Stimulated activated CD8-positive, alpha-beta memory T cell treated with anti-CD3 and anti-CD28 coated beads, Interleukin-15, amount 100 ng/mL, for 1 hour (primary cell): ENCODE results near the gene CNGA4.
"Not testable (repeated sequence)": the region's sequence is repeated elsewhere in the genome, so short reads cannot be mapped to it uniquely, and the experiment has no call there.

Experiments
- DNase-seq: peaks from one replicate; pipeline ENCODE4 v3.0.0-alpha.2; 2020; ENCODE audit warnings: low read depth

CNGA4 gene

DNA sequence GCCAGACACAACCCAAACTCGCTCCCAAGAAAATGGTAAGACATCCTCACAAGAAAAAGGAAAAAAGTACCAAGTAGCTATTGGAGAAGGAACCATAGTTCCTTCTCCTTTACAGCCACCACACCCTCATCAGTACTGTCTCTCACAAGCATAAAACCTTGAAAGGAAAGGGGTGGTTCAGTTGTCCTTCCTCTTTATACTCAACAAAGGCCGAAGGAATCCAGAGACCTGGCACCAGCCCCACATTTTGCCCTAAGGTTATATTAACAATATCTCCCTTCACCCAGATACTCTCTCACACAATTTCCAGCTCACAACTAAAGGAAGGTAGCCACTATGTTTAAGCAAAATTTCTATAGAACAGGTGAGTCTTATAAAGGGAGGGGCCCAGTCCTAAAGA is 13.0 kb upstream of the CNGA4 start:
- no peak for DNase-seq

DNA sequence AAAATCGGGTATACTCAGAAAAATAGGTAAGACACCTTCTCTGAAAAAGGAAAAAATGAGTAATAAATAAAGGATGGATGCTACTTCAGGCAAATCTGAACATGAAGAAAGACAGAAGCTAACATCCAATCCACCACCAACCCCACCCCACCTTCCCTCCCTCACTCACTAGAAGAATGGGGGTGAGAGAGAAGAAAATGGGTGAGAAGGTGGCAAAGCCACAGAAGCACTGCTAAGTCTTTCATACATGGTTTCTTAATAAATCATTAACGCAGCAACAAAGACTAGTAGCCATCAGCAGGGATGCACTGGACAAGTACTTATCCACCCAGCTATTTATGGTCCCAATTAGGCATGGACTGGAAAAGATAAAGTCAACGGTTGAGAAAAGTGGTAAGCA is 10.4 kb upstream of the CNGA4 start:
- DNase-seq, result no peak

DNA sequence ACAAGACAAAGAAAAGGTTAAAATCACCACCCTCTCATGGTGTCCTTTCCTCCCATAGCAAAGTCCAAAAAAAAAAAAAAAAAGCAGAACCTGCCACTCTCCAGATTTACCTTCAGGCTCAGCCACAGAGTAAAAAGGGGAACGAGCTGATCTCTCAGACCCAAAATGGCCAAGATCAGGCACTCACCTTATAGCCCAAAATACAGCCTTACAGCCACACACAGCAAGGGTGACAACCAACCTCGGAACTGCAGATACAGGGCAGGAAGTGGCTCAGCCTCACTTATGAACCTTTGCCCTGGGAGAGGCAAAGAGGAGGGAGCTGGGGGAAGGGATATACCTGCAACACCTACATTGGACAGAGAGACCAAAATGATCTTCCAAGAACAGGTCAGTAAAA is 9.0 kb upstream of the CNGA4 start:
- no peak for DNase-seq

DNA sequence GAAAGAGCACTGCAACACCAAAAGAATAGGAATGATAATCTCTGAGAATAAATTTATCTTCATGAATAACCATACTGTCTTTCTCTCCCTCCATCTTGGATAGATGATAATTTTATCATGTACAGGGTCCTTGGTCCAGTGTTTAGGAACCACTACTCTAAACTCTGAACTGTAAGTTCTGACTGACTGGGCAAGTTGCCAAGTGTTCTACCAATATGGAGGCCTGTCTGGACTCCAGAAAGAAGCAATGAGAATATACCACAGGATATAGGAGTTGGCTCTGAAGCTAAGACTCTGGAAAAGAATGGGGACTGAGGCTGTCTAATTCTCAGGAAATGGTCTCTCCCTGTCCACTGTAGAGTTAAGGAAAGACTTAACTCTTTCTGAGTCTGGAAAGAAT is 6.0 kb upstream of the CNGA4 start:
- no peak for DNase-seq

DNA sequence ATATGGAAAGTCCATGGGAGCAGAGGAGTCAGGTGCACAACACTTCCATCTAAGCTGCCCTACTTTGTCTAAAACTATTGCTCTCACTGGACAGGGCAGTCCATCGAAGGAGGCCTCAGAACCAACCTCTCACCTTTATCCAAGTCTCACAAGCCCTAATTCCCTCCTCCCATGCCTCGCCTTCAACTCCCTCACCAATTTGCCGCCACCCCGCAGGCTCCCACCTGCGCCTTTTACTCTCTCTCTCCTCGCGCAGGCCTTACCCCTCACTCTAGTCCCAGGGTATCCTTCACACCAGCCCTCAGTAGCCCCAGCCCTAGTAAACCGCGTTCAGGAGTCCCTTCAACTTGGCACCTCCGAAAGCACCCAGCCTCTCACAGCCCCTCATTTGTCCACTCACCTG is 4.9 kb upstream of the CNGA4 start:
- DNase-seq, result no peak

DNA sequence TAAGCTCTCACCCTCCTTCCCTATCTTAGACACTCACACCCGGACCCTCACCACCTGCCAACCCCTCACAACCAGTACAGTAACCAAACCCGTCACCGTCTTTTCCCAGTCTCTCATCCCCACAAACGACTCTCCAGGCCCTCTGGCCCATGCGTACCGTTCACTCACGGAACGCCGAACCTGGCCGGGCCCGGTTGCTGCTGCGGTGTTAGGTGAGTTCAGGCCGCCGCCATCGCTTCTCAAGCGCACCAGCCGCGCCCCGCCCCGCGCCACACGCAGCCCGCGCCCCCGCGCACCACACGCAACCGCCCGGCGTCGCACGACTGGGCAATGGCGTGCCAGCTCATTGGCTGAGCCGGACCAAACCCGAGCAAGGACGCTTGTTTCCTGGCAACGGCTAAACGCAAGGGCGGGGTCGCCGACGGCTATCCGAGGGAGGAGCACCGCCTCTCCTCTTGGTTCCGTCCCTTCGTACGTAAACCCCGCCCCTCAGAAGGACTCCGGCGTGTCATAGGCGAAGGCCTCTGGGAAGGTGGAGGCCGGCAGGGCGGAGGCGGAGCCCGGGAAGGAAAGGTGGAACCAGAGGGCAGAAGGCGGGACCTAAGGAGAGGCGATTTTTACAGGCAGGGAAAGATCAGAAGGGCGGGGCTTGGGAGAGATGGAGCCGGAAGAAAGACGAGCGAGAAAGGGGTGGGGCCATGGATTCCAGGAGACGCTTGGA is 4.3 kb upstream of the CNGA4 start, which contains the start of gene FHIP1B:
TSS of gene FHIP1B (minus strand) at position 250 of the 721 bp plus-strand sequence. CDS start 10,120 bp downstream, outside the sequence.
- peak; percentile 97 for DNase-seq

DNA sequence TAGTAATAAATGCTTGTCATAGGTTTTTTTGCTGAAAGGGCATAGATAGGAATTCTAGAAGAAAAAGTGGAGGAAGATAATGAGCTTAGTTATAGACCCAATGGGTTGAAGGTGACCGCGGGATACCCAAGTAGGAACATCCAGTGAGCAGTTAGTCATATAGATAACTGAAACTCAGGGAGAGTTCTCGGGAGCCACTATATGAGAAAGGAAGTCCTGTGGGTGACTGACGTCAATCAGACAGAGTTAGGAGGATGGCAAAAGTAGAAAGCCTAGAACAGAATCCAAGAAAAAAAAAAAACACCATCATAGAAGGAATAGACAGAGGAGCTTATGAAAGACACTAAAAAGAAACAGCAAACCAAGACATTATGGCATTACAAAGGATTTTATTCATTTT is 1.6 kb upstream of the CNGA4 start:
- no peak for DNase-seq

DNA sequence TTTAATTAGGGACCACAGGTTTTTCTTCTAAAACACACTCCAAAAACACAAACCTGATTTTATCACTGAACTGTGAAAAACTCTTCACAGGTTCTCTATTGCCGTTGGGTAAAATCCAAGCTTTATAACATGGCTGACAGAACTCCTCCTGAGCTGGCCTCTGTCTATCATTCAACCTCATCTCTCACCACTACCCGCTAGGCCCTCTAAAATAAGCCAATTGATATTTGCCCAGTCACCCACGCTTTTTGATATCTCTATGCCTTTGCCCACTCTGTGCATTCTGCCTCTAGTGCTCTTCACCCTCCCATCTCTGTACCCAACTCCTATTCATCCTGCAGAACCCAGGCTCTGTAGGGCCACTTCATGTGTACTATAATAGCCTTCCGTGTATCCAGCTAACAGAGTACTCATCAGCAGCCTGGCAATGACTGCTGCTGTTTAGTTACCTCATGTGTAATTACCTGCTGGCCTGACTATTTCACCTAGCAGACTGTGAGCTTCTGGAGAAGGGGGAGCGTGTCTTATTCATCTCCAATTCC is 1.1 kb upstream of the CNGA4 start:
- no peak for DNase-seq

DNA sequence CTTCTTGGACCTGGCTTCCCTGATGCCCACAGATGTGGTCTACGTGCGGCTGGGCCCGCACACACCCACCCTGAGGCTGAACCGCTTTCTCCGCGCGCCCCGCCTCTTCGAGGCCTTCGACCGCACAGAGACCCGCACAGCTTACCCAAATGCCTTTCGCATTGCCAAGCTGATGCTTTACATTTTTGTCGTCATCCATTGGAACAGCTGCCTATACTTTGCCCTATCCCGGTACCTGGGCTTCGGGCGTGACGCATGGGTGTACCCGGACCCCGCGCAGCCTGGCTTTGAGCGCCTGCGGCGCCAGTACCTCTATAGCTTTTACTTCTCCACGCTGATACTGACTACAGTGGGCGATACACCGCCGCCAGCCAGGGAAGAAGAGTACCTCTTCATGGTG is 1.2 kb downstream of the CNGA4 start:
- no peak for DNase-seq

DNA sequence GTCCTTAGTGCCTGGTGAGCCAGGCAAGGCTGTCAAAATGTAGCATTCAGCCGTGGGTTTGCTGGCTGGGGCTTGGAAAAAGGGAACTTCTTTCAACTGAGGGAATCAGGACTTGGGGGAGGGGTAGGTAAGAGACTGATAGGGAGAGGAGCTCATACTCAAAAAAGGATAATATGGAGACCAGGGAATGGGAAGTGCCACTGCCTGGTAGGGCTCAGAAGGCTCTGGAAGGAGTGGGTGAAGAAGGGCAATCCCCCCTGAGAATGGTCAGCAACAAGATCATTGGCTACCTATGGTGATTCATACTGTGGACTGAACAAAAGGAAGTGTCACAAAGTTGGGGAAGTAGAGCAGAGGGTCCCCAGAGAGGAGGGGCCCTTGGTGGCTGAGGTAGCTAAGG is 1.9 kb downstream of the CNGA4 start:
- no peak for DNase-seq

DNA sequence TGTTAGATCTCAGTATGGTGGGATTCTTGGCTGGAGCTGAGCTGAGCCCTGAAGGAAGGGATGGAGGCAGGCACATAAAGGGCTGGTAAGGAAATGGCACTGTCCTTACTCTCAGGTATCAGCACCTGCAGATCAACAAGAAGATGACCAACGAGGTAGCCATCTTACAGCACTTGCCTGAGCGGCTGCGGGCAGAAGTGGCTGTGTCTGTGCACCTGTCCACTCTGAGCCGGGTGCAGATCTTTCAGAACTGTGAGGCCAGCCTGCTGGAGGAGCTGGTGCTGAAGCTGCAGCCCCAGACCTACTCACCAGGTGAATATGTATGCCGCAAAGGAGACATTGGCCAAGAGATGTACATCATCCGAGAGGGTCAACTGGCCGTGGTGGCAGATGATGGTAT is 2.4 kb downstream of the CNGA4 start:
- DNase-seq, result no peak

DNA sequence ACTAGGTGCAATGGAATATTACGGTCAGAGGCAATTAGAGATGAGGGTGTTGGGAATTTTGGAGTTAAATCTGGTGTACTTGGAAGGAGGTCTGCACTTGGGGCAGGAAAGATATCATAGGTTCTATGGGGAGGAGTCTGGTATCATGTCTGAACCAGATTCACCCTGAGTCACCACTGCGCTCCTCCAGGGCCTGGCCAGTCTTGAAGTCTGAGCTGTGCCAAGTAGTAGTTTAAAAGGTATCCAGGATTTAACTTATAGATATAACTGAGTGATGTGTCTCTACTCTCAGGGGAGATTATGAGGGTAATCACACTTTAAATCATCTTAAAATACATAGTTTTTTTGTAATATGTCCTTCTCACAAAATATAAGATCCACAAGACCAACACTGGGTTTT is 6.6 kb downstream of the CNGA4 start:
- DNase-seq, result no peak

DNA sequence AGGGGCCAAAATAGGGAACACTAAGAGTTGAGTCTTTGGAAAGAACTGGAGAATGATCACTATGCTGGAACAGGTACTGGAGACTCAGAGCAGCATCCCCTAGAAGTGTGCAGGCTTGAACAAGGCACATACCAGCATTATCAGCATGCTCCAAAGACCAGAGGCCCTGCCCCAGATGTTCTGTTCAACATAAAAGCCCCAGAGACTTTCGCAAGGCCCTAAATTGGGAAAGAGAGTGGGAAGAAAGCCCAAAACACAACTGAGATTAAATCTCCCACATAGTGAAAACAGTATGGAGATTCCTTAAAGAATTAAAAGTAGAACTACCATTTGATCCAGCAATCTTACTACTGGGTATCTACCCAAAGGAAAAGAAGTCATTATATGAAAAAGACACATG is 9.4 kb downstream of the CNGA4 start:
- DNase-seq, result no peak

DNA sequence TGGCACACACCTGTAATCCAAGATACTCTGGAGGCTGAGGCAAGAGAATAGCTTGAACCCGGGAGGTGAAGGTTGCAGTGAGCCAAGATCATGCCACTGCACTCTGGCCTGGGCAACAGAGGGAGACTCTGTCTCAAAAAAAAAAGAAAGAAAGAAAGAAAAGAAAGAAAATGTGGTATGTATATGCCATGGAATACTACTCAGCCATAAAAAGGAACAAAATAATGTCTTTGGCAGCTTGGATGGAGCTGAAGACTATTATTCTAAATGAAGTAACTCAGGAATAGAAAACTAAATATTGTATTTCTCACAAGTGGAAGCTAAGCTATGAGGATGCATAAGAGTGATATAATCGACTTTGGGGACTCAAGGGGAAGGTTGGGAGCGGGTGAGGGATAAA is 10.0 kb downstream of the CNGA4 start:
- not testable (repeated sequence) for DNase-seq

DNA sequence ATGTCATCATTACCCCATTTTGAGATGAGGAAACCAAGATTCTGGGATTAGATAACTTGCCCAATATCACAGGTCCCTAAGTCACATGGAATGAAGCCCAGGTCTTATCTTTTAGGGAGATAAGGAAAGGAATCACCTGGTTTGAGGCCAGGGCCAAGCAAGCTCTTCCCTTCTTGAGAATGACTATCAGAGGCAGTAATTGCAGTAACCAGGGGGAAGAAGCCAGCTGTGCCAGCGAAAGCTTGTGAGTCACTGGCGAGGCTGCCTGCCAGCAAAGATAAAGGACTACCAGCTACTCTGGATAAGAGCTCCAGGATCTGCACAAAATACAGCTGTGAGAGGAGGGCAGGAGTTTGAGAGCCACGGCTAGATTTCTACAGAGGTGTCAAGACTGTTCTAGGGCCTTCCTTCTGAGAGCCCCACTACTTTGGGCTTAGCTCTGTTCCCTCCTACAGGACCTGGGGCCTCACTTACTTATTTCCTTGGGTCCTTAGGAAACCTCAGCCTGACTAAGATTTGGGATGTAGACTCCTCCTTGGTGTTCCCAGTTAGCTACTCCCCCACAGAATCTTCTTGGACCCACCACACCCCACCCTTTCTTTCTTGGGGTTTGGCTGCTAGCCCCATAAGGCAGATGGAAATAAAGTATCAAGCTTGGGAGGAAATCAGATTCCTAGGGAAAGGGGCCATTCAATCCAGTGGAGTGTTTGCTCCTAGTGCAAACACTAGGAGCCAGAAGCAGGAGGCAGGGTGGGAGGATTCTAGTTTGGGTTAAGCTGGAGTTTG is 11.1 kb downstream of the CNGA4 start:
- no peak for DNase-seq

DNA sequence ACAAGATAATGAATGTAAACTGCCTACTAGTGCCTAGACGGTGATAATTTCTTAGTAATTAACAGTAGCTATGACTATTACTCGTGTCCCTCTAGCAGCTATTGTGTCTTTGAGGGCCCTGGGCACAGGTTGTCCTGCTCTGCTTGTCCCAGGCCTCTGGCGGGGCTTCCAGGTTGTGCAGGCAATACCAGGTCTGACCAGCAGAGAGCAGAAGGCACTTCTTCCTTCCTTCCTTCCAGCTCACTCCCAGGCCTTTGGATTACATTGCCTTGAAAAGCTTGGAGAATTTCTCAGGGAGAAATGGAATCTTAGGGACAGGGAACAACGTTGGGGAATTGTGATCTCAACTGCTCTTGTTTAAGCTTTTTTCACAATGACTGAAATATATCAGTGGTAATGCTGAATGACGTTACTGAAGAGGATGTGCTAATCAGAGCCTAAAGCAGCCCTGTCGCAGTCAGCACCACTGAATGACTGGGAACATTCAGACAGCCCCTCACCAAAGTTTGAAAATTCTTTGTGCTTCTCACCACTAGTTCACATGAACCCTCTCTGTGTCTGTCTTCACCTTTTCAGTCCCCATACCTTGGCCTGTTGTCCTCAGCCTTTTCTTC is 12.3 kb downstream of the CNGA4 start:
- no peak for DNase-seq

DNA sequence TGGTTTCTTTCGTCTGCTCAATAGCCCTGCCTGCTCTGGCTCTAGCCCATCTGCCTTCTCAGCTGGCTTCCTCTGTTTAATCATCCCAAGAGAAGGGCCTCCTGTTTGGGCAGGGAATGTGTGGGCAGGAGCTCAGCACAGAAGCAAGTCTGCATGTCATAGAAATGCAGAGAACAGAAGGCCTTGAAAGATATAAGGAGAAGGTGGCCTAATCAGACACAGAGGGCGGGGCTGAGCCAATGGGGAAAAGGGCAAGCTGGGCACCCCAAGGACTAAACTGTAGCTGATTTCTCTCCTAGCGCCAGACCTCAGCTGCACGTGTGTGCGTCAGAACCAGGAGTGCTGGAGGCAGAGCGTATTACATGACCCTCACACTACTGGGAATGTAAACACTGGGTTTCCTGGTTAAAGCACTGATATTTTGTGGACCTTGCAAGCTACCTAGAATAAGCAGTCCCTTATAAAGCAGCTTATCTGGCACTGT is 13.1 kb downstream of the CNGA4 start:
- no peak for DNase-seq

DNA sequence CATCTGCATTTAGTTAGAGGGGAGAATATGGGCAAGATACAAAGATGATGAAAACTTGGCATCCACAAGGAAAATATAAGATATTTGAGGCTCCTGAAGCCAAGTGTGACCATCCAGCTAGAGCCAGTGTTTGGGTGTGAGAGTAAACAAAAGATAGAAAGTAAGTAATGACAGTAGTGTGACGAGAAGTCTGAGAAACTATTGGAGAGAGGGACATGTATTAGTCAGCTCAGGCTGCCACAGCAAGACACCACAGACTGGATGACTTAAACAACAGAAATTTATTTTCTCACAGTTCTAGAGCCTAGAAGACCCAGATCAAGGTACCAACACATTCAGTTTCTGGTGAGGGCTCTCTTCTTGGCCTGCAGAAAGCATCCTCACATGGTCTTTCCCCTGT is 14.3 kb downstream of the CNGA4 start:
- DNase-seq, result no peak

DNA sequence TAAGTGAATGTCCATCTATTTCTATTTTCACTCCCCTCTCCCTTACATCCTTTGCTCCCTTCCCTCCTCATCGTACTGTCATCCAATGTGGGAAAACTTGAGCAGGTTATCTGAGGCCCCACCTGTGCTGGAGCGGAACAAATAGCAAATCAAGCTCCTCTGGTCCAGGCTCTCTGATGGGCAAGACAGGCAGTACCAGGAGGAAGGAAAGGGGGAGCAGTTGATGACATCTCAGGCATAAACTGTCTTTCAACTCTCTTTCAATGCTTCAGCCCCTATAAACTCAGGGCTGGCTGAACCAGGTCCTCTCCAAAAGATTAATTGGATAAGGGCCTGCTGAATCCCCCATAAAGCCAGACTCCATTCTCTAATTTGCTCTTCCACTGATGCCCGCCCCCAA is 19.3 kb downstream of the CNGA4 start:
- DNase-seq, result no peak

DNA sequence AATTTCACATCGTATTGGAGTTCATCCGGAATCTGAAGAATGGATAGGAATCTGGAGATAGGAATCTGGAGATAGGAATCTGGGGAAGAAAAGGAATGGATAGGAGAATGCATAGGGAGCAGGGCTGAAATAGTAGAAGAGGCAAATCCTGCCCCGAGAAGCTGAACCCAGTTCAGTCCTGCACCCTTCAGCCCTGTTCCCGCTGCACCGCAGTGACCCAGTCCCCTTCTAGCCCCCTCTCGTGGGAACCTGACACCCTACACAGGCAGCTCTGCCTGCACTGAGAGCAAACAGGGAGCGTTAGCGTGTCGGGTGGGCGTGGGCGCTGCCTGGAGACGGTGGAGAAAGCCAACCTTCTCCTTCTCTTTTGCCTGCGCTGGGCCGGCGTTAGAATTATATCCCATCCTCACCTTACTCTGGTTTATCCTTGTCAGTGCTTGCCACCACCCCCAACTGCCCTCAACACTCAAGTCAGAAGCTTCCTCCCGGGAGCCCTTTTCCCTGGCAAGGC is 19.7 kb downstream of the CNGA4 start:
- no peak for DNase-seq

DNA sequence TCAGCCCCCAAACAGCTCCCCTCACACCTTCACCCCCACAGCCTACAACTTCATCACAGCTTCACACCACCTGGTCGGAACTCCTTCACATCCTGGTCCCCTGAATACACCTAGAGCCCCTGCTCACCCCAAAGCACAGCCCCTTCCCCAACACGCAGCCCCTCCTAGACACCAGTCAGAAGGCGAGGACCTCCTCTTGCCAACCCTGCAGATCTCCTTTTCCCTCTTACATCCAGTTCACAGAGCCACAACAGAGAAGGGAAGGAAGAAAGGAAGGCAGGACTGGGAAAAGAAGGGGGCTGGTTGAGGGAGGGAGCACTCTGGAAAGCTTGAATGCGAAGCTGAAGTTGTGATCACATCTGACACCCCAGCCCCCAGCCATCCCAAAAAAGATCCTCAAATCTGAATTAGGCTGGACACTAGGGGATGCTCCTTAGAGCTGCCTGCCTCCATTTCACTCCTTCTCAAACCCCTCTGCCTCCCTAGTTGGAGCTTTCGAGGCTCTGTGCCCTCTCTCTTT is 21.4 kb downstream of the CNGA4 start:
- no peak for DNase-seq

DNA sequence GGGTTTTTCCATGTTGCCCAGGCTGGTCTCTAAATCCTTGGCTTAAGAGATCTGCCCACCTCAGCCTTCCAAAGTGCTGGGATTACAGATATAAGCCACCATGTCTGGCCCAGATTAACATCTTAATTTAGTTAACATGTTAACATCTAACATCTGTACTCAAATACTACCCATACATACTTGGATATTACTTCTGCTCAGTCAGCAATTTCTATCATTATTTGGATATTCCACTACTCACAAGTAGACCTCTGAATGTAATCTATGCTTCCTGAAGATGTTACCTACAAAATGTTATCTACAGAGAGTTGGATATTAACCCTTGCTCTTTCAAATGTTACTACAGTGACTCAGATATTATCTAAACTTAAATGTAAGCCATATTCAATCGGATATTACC is 24.8 kb downstream of the CNGA4 start:
- no peak for DNase-seq
